Forelimb muscle (tissue), 1 donor: Measurements from ENCODE around the gene PPFIBP1. TPM values are rescaled to one million over a fixed set of nuclear protein-coding genes. Genes with fewer than 3 reads are reported as not detected.
"Not testable (repeated sequence)": the region's sequence is repeated elsewhere in the genome, so short reads cannot be mapped to it uniquely, and the experiment has no call there.

Source experiments
- DNase-seq: peaks from one replicate; pipeline ENCODE4 v3.0.0-alpha.2; 2013; ENCODE audit warnings: low read depth
- polyA plus RNA-seq: library from polyadenylated mRNA; unstranded; fragments of 120-200 nt; gene quantifications from one replicate; pipeline ENCODE4 v1.2.1, GENCODE V29; 2013; ENCODE audit not compliant: insufficient read length

Gene PPFIBP1
- polyA plus RNA-seq, 1 donor: 28.1 TPM

GRCh38 chr12:27542628-27543027 is 18.6 kb downstream of the PPFIBP1 start:
- DNase-seq: no peak

- not testable (repeated sequence) for DNase-seq
Measured at GRCh38 chr12:27544858-27545257, 20.9 kb downstream of the PPFIBP1 start.

GRCh38 chr12:27545665-27546064 is 21.7 kb downstream of the PPFIBP1 start:
- no peak for DNase-seq

- DNase-seq: no peak
Measured at GRCh38 chr12:27547592-27547991, 23.6 kb downstream of the PPFIBP1 start.

- no peak for DNase-seq
Measured at GRCh38 chr12:27548301-27549199, 24.5 kb downstream of the PPFIBP1 start.

GRCh38 chr12:27549236-27549800 is 25.3 kb downstream of the PPFIBP1 start:
- DNase-seq: no peak

- DNase-seq: no peak
Measured at GRCh38 chr12:27549801-27550652, 26.0 kb downstream of the PPFIBP1 start.

GRCh38 chr12:27550653-27550975 is 26.6 kb downstream of the PPFIBP1 start:
- DNase-seq: no peak

- DNase-seq: no peak
Measured at GRCh38 chr12:27551172-27551840, 27.3 kb downstream of the PPFIBP1 start.

- DNase-seq: no peak
Measured at GRCh38 chr12:27552235-27552634, 28.2 kb downstream of the PPFIBP1 start.

GRCh38 chr12:27552886-27553560 is 29.0 kb downstream of the PPFIBP1 start:
- DNase-seq: no peak

GRCh38 chr12:27553941-27554340 is 29.9 kb downstream of the PPFIBP1 start:
- DNase-seq: no peak

- peak; percentile 87 for DNase-seq
Measured at GRCh38 chr12:27554421-27555186, 30.6 kb downstream of the PPFIBP1 start.

GRCh38 chr12:27555361-27555760 is 31.4 kb downstream of the PPFIBP1 start:
- DNase-seq: no peak

- DNase-seq: no peak
Measured at GRCh38 chr12:27555925-27556778, 32.1 kb downstream of the PPFIBP1 start.

- no peak for DNase-seq
Measured at GRCh38 chr12:27560126-27560525, 36.1 kb downstream of the PPFIBP1 start.

- DNase-seq: no peak
Measured at GRCh38 chr12:27561535-27562350, 37.7 kb downstream of the PPFIBP1 start.

- DNase-seq: no peak
Measured at GRCh38 chr12:27564612-27565213, 40.7 kb downstream of the PPFIBP1 start.
